ENCODE results near the gene SLC7A4.
"Not testable (repeated sequence)": the region's sequence is repeated elsewhere in the genome, so short reads cannot be mapped to it uniquely, and the experiment has no call there.

Gene SLC7A4

GRCh38 chr22:21032037-21032867, at the start of gene SLC7A4:
TSS of gene SLC7A4 (minus strand) at chr22:21032561. CDS start at chr22:21031812, 749 bp downstream.
- no peak for DNase-seq

- DNase-seq = no peak
Observed at GRCh38 chr22:21080435-21081137, 48.2 kb upstream of the SLC7A4 start.

GRCh38 chr22:21079493-21079892, 47.1 kb upstream of the SLC7A4 start:
- no peak for DNase-seq

GRCh38 chr22:21078916-21079315, 46.6 kb upstream of the SLC7A4 start:
- no peak for DNase-seq

GRCh38 chr22:21077884-21078508, 45.6 kb upstream of the SLC7A4 start:
- no peak for DNase-seq

GRCh38 chr22:21076912-21077625, 44.7 kb upstream of the SLC7A4 start:
- no peak for DNase-seq

GRCh38 chr22:21075516-21076138, 43.3 kb upstream of the SLC7A4 start:
- DNase-seq = no peak

GRCh38 chr22:21074102-21074715, 41.8 kb upstream of the SLC7A4 start:
- no peak for DNase-seq

- no peak for DNase-seq
Observed at GRCh38 chr22:21073482-21073881, 41.1 kb upstream of the SLC7A4 start.

GRCh38 chr22:21073023-21073422, 40.7 kb upstream of the SLC7A4 start:
- no peak for DNase-seq

GRCh38 chr22:21071796-21072195, 39.4 kb upstream of the SLC7A4 start:
- DNase-seq = not testable (repeated sequence)

GRCh38 chr22:21070690-21071615, 38.6 kb upstream of the SLC7A4 start:
- DNase-seq = no peak

GRCh38 chr22:21069375-21069774, 37.0 kb upstream of the SLC7A4 start:
- DNase-seq = no peak

GRCh38 chr22:21068681-21069276, 36.4 kb upstream of the SLC7A4 start:
- no peak for DNase-seq

- DNase-seq = no peak
Observed at GRCh38 chr22:21067901-21068680, 35.7 kb upstream of the SLC7A4 start.

- no peak for DNase-seq
Observed at GRCh38 chr22:21067075-21067900, 34.9 kb upstream of the SLC7A4 start.

GRCh38 chr22:21064917-21065864, 32.8 kb upstream of the SLC7A4 start:
- no peak for DNase-seq

GRCh38 chr22:21064425-21064824, 32.1 kb upstream of the SLC7A4 start:
- DNase-seq = not testable (repeated sequence)
